Osteocyte (in vitro differentiated cells): ENCODE measurements around the gene PTPRG. TPM values are rescaled to one million over a fixed set of nuclear protein-coding genes. Genes with fewer than 3 reads are reported as not detected.

ENCODE experiments used
- DNase-seq: peaks from one replicate; pipeline ENCODE4 v3.0.0; 2021; ENCODE audit warnings: mixed read lengths; ENCODE audit not compliant: unreplicated experiment; ENCODE audit errors: extremely low spot score
- H3K27ac Mint-ChIP-seq: one replicate; pipeline ENCODE4 v1.8.0; 2021; ENCODE audit warnings: mild to moderate bottlenecking, mixed read lengths; ENCODE audit not compliant: unreplicated experiment
- H3K27me3 Mint-ChIP-seq: one replicate; pipeline ENCODE4 v1.8.0; 2021; ENCODE audit warnings: mixed read lengths; ENCODE audit not compliant: unreplicated experiment
- H3K36me3 Mint-ChIP-seq: one replicate; pipeline ENCODE4 v1.8.0; 2021; ENCODE audit warnings: mixed read lengths; ENCODE audit not compliant: unreplicated experiment
- H3K4me1 Mint-ChIP-seq: one replicate; pipeline ENCODE4 v1.8.0; 2021; ENCODE audit warnings: mixed read lengths; ENCODE audit not compliant: unreplicated experiment
- H3K4me3 Mint-ChIP-seq: one replicate; pipeline ENCODE4 v1.8.0; 2021; ENCODE audit warnings: mild to moderate bottlenecking, moderate library complexity, mixed read lengths; ENCODE audit not compliant: unreplicated experiment
- H3K9me3 Mint-ChIP-seq: one replicate; pipeline ENCODE4 v1.8.0; 2021; ENCODE audit warnings: mixed read lengths; ENCODE audit not compliant: unreplicated experiment
- CTCF ChIP-seq: fragments of 200-600 bp; sonication (generic); IDR thresholded peaks from 2 replicates; pipeline ENCODE4 v1.5.0; 2021; ENCODE audit warnings: antibody characterized with exemption, mild to moderate bottlenecking, moderate library complexity
- total RNA-seq: library from RNA; stranded (reverse); gene quantifications from 2 replicates; pipeline ENCODE4 v1.2.1, GENCODE V29; 2021

The PTPRG gene
- total RNA-seq, 1 donor from 2014 or later: 48.1 TPM

- Mint-ChIP-seq H3K4me3 (no peak overlapping the region), H3K27me3 (peaks cover 9% of the 10 kb centered on the region), H3K27ac (no peak overlapping the region), H3K4me1 (peaks cover 3% of the 10 kb centered on the region), H3K36me3 (no peaks in the 10 kb centered on the region), H3K9me3 (no peaks in the 10 kb centered on the region)
- no peak for DNase-seq
- no peak for TF ChIP-seq CTCF
These were observed 216.1 kb downstream of the PTPRG start for GRCh38 chr3:61777483-61777882.

GRCh38 chr3:61778095-61778494 lies 216.7 kb downstream of the PTPRG start:
- Mint-ChIP-seq H3K27ac (no peak overlapping the region), H3K27me3 (peaks cover 9% of the 10 kb centered on the region), H3K36me3 (no peaks in the 10 kb centered on the region), H3K9me3 (no peaks in the 10 kb centered on the region), H3K4me1 (peaks cover 3% of the 10 kb centered on the region), H3K4me3 (no peak overlapping the region)
- DNase-seq: no peak
- no peak for TF ChIP-seq CTCF

DNA sequence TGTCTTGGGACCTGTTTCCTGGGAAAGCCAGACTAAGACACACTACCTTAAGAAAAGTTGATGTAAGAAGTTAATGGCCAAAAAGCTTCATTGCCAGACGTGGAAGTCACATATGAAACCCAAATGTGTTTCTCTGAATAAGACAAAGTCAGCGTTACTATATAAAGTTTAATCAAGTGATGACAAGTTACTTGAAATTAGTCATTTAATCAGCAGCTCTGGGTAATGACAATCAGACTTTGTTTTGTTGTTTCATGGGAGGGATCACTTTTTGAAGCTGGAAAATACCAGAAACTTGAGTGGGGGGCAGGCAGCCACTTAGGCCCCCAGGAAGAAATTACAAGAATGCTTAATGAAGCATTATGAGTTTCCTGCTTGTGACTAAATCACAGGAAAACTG lies 218.6 kb downstream of the PTPRG start:
- Mint-ChIP-seq H3K4me1 (peaks cover 5% of the 10 kb centered on the region), H3K27ac (no peak overlapping the region), H3K4me3 (no peak overlapping the region), H3K27me3 (peaks cover 9% of the 10 kb centered on the region), H3K9me3 (no peaks in the 10 kb centered on the region), H3K36me3 (no peaks in the 10 kb centered on the region)
- no peak for TF ChIP-seq CTCF
- no peak for DNase-seq

DNA sequence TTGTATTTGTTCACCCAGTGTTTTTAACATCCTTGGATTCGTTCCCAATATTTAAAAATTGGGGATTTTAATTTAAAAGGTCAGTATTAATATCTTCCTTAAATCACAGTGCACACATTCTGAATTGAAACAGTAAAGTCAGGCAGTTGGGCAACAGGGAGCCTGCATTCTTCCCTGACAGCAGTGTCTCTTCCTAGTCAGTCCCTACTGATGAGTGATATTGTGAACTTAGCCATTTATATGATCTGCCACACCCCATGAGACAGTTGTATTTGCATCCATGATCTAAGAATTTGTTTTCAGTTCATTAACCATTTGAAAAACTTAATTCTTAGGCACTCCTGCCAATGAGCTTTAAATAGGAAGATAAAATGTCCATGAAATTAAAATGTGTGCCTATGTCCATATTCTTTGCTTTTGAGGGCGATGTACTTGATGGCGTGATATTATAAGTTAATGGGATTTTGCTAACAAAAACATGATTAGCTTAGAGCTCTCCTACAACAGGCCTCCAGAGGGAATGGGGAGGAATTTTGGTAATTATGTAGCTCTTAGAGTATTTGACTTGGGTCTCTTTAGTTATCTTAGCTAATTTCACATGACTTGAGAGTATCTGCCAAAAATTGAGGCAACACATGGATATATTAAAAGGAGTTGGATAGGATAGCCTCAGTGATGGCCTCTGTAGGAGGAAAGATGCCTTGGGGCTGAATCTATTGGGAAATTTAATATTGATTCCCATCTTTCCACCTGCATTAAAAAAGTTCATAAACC lies 219.3 kb downstream of the PTPRG start:
- Mint-ChIP-seq H3K27me3 (peaks cover 9% of the 10 kb centered on the region), H3K27ac (no peak overlapping the region), H3K9me3 (no peaks in the 10 kb centered on the region), H3K4me3 (no peak overlapping the region), H3K36me3 (no peaks in the 10 kb centered on the region), H3K4me1 (peaks cover 5% of the 10 kb centered on the region)
- no peak for DNase-seq
- TF ChIP-seq CTCF: no peak

GRCh38 chr3:61783993-61784718 lies 222.8 kb downstream of the PTPRG start:
- peaks cover 6% of the 10 kb centered on the region for H3K27me3 Mint-ChIP-seq
- H3K27ac Mint-ChIP-seq: no peak overlapping the region
- H3K36me3 Mint-ChIP-seq: no peaks in the 10 kb centered on the region
- H3K4me1 Mint-ChIP-seq: peaks cover 2% of the 10 kb centered on the region
- H3K4me3 Mint-ChIP-seq: no peak overlapping the region
- H3K9me3 Mint-ChIP-seq: no peaks in the 10 kb centered on the region
- no peak for DNase-seq
- TF ChIP-seq CTCF: no peak
